ENCODE measurements around the gene ZBTB5. TPM values are rescaled to one million over a fixed set of nuclear protein-coding genes. Genes with fewer than 3 reads are reported as not detected.

Gene ZBTB5
- total and polyA plus RNA-seq, 2 of the 4 experiments (the other 2 are of a cell fraction): 6.3 to 9.1 TPM

DNA sequence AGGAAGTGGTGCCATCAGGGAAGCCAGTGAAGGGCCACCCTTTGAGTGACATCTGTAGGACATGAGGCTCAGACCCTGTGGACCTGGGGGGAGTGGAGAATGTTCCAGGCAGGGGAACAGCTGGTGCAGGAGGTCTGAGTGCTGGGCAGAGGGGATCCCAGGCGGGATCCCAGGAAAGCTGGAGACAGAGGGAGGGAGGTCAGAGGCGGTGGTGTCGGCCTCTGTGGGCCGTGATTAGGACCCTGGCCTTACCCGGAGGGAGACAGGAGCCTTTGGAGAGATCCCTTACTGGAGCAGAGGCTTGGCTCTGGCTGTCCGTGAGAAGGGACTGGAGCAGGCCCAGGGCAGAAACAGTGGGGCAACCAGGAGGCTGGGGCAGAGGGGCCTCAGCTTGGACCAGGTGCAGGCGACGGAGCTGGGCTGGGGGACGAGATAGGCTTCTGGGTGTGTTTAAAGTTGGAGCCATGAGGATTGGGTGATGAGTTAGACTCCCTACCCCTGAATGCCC, 54.8 kb downstream of the ZBTB5 start (continued):
- TF ChIP-seq RCOR1 (IDR thresholded peaks at IDR 0.05; ENCODE audit: insufficient replicate concordance, low read length): no peak
- no peak for TF ChIP-seq MXI1 (IDR thresholded peaks at IDR 0.05; ENCODE audit: borderline replicate concordance, low read depth, low read length)
- no peak for TF ChIP-seq MAZ (IDR thresholded peaks at IDR 0.05; ENCODE audit: borderline replicate concordance, low read depth, low read length)
- TF ChIP-seq NFE2L2 (IDR thresholded peaks at IDR 0.05; ENCODE audit: low read depth, low read length): no peak
- TF ChIP-seq CHD1 (IDR thresholded peaks at IDR 0.05; ENCODE audit: low read depth, low read length): no peak
- TF ChIP-seq FOS (IDR thresholded peaks at IDR 0.05; ENCODE audit: low read depth, low read length): no peak

DNA sequence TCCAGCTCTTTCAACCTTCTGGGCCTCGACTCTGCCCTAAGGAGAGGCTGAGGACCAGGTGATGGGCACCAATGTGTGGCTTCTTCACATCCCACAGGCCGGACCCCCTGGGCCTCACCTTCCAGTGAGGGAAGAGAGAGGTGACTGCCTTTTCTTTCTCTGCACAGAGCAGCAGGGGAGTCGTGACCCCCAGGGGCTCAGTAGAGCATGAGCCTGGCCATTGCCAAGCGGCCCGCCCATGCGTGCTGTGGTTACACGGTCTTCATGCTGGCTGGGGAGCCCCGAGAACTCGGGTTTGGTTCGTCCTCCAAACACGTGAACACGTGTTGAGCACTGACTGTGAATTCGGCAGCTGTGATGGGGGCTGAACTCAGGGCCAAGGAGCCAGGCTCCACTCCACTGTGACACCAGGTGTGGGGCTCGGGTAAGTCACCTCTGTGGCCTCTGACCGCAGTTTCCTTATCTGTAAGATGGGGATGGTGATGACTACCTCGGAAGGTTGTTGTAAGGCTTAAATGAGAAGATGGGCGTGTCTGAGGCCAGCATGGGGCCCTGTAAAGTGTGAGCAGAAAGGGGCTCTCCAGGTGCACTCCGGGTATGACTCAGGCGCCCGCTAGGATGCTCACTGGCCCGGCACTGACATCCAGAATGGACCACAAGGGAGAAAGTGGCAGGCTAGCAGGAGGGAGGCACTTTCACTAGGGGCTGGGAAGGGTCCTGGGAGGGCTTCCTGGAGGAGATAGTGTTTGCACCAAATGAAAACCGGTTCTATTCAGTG, 56.1 kb downstream of the ZBTB5 start:
- CTCF ChIA-PET: no interaction called here
- no peak overlapping the region for H3K18ac ChIP-seq (ENCODE audit: low read depth, low read length)

More for the DNA sequence above, 56.1 kb downstream of the ZBTB5 start:
- intact Hi-C loops (cut with micrococcal nuclease): no loop called here
- Histone ChIP-seq H4K5ac (ENCODE audit: low read depth, low read length) (no peak overlapping the region), H3K4ac (ENCODE audit: low read depth, low read length) (no peak overlapping the region), H3K4me2 (ENCODE audit: low read depth, low read length) (no peak overlapping the region), H3K27me3 (ENCODE audit: control insufficient read depth, insufficient read depth, low read length) (peaks cover 2% of the 10 kb centered on the region), H4K8ac (ENCODE audit: low read depth in 2 of 2, low read length in 2 of 2) (no peak overlapping the region), H3K4me3 (ENCODE audit: insufficient read depth, low read depth, low read length) (no peak overlapping the region), H2AFZ (replicated peaks; ENCODE audit: low read length, poor library complexity) (no peak overlapping the region), H4K91ac (ENCODE audit: insufficient read depth, low read depth, low read length) (no peak overlapping the region), H3K23ac (ENCODE audit: low read depth, low read length) (no peak overlapping the region), H2BK20ac (ENCODE audit: low read depth, low read length) (no peak overlapping the region), H3K9ac (ENCODE audit: low read depth, low read length) (no peak overlapping the region), H3K56ac (ENCODE audit: extremely low read depth, insufficient read depth, low read length) (no peak overlapping the region), H3K4me1 (ENCODE audit: control insufficient read depth, insufficient read depth, low read length) (no peaks in the 10 kb centered on the region; the same call in 1 of the 2 replicates), H3K9me3 (ENCODE audit: control insufficient read depth, insufficient read depth, low read length) (no peaks in the 10 kb centered on the region), H2AK9ac (replicated peaks; ENCODE audit: low read depth, low read length, poor library complexity) (no peak overlapping the region), H2BK5ac (ENCODE audit: low read depth, low read length, poor library complexity, severe bottlenecking) (no peak overlapping the region), H2AK5ac (ENCODE audit: low read depth, low read length) (no peak overlapping the region), H3K9me1 (ENCODE audit: insufficient read depth, low read length) (no peaks in the 10 kb centered on the region), H3K27ac (ENCODE audit: insufficient read depth, low read length) (no peak overlapping the region), H3K14ac (replicated peaks; ENCODE audit: low read depth, low read length) (no peak overlapping the region), H3K36me3 (ENCODE audit: control insufficient read depth, insufficient read depth, low read length) (no peaks in the 10 kb centered on the region), H2BK15ac (ENCODE audit: low read depth, low read length) (no peak overlapping the region), H3K79me1 (ENCODE audit: low read depth in 1 of 2, low read length in 2 of 2) (no peaks in the 10 kb centered on the region), H4K20me1 (ENCODE audit: insufficient read depth, low read length) (no peaks in the 10 kb centered on the region), H2BK120ac (ENCODE audit: low read depth, low read length) (no peak overlapping the region)
- no TSS peak for BruUV-seq (replicated peaks)
- TF ChIP-seq RAD21 (IDR thresholded peaks at IDR 0.05; ENCODE audit: low read length): no peak
- TF ChIP-seq MXI1 (IDR thresholded peaks at IDR 0.05; ENCODE audit: borderline replicate concordance, low read depth, low read length): no peak
- TF ChIP-seq FOS (IDR thresholded peaks at IDR 0.05; ENCODE audit: low read depth, low read length): no peak
- TF ChIP-seq CEBPB (IDR thresholded peaks at IDR 0.05; ENCODE audit: low read depth, low read length): no peak
- no peak for TF ChIP-seq CHD1 (IDR thresholded peaks at IDR 0.05; ENCODE audit: low read depth, low read length)
- no peak for TF ChIP-seq BHLHE40 (IDR thresholded peaks at IDR 0.05; ENCODE audit: low read depth, low read length)
- no peak for TF ChIP-seq SMC3 (IDR thresholded peaks at IDR 0.05; ENCODE audit: low read depth, low read length)
- TF ChIP-seq, protein P1, sequence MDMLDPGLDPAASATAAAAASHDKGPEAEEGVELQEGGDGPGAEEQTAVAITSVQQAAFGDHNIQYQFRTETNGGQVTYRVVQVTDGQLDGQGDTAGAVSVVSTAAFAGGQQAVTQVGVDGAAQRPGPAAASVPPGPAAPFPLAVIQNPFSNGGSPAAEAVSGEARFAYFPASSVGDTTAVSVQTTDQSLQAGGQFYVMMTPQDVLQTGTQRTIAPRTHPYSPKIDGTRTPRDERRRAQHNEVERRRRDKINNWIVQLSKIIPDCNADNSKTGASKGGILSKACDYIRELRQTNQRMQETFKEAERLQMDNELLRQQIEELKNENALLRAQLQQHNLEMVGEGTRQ (IDR thresholded peaks at IDR 0.05; ENCODE audit: low read depth, low read length): no peak
- no peak for TF ChIP-seq RFX5 (IDR thresholded peaks at IDR 0.05; ENCODE audit: low read depth, low read length)
- TF ChIP-seq POLR2A (IDR thresholded peaks at IDR 0.05; ENCODE audit: low read depth, low read length): no peak
- no peak for TF ChIP-seq NFE2L2 (IDR thresholded peaks at IDR 0.05; ENCODE audit: low read depth, low read length)
- POLR2A ChIA-PET (ENCODE audit: unreplicated experiment): no interaction called here
- 55% methylated on average over 8 of the region's 22 CpGs; no CpG with 5 or more reads in 1 of the 2 experiments for WGBS, 2 experiments (ENCODE audit: extremely low coverage in 2 of 2, insufficient read length in 1 of 2)
- ATAC-seq (ENCODE audit: low read depth) (no peak), DNase-seq (no peak)
- dilution Hi-C loops (cut with HindIII; ENCODE audit: low sequenced_read_pairs, unreplicated experiment): no loop called here
- in situ Hi-C loops (cut with MboI; ENCODE audit: low sequenced_read_pairs): no loop called here

Measured in IMR-90 (cell line).